Stimulated activated CD4-positive, alpha-beta T cell treated with anti-CD3 and anti-CD28 coated beads, Interleukin-4, amount 100 ng/mL, for 24 hours (primary cell): ENCODE measurements around the gene LIMA1.
"Not testable (repeated sequence)": the region's sequence is repeated elsewhere in the genome, so short reads cannot be mapped to it uniquely, and the experiment has no call there.

Experiments
- DNase-seq: peaks from one replicate; pipeline ENCODE4 v3.0.0-alpha.2; 2020

LIMA1 gene

DNA sequence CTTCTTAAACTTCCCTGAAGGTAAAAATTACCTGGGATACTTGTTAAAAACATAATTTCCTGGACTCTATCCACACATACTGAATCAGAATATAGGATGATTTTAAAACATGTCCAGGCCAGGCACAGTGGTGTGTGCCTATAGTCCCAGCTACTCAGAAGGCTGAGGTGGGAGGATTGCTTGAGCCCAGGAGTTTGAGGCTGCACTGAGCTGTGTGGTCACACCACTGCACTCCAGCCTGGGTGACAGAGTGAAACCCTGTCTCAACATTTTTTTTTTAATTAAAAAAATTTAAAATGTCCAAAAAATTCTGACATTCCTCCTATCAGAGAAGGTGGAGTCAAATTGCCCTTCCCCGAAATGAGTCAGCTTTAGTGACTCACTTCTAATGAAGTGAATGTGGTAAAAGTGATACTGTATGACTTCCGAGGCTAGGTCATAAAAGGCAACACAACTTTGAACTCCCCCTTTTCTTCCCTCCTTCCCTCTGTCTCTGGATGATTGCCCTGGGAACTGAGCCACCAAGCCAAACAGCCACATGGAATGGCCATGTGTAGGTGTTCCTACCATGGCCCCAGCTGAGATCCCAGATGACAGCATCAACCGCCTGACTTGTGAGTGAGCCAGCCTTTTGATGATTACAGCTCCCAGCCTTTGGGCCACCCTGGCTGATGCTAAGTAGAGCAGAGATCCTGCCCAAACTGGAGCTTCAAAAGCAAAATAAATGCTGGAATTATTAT, 36.3 kb downstream of the LIMA1 start:
- DNase-seq = peak; percentile 48

DNA sequence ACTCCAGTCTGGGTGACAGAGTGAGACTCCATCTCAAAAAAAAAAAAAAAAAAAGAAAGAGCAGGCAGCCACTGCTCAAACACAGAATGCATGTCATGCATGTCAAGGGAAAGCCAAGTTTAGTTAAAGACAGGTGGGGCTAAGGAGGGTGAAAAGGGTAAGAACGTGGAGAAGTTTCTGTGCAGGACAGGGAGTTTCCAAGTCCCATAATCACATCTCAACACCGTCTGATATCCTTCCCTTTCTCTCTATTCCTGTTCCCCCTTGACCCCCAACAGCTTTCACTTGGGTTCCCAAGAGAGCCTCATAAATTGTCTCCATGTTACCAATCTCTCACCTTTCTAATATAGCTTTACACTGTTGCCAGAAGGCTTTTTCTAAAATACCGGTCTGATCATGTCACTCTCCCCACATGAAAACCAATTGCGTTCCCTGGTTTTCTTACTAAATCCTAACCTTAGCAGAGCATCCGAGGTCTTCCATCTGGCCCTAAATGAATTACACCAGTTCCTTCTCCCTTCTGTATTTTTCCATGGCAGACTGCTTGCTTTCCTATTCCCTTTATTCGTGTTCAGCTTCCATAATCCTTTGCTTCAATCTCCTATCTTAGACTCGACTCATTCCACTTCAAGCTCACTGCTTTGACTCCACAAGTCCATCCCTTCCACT, 37.0 kb downstream of the LIMA1 start:
- DNase-seq = no peak

DNA sequence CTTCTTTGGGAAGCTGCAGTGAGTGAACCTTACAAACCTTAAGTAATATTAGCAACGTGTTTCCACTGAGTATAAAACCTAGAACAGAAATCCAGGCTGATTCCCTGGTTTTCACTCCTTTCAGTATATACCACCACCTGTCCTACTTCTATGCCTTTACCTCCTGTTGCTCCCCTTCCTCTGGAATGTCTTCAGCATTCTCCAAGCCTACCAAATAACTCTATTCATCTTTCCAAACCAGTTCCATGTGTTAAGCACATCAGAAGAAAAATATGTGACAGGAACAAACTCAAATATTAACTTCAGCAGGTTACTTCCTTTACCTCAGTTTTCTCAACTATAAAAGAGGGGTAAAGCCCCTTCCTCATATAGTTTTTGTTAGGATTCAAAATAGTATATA, 39.8 kb downstream of the LIMA1 start:
- no peak for DNase-seq

DNA sequence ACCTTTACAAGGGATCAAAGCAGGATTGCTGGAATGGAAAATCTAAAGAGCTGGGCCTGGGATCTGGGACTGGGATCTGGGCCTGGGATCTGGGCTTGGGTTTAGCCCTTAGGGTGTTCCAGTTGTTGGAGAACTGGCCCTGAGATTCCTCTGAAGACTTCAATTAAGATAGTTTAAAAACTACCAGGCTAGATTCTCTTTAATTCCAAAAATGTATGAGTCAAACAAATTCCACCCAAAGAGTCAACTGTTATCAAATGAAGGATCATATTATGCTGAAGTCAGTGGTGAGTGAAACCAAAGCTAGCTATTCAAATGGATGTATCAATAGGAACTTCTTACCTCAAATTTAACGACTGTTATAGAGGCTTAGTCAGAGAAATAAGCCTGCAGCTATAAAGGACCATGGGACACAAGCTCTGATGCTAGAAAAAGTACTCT, 40.5 kb downstream of the LIMA1 start:
- no peak for DNase-seq

DNA sequence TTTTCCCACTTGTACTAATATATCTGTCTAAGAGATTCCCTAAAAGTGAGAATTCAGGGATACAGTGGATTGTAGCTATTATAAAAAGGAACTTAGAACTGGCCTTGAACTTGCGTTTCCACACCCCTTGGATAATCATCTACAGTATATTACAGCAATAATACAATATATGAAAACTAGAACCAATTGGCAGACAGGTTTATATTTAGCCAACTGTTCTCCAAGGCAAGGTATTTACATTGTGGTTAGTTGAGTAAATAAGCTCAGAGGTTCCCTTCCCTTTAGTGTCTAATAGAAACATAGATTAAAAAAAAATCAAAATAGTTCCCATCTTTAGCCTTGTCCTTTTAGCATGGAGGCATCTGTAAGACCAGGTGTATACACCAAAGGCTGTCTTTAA, 42.1 kb downstream of the LIMA1 start:
- DNase-seq = no peak

DNA sequence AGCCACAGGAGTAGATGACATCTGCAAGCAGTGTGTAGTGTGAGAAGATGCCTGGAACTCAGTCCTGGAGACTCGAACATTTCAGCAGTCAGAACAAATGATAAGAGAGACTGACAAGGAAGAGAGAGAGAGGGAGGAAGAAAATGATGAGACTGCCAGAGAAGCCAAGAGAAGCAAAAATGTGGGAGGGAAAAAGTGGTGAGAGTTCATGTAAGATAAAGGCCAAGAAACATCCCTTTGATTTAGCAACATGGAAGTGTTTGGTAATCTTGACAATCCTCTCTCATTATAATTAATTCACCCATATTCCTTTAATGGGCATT, 42.6 kb downstream of the LIMA1 start:
- no peak for DNase-seq

DNA sequence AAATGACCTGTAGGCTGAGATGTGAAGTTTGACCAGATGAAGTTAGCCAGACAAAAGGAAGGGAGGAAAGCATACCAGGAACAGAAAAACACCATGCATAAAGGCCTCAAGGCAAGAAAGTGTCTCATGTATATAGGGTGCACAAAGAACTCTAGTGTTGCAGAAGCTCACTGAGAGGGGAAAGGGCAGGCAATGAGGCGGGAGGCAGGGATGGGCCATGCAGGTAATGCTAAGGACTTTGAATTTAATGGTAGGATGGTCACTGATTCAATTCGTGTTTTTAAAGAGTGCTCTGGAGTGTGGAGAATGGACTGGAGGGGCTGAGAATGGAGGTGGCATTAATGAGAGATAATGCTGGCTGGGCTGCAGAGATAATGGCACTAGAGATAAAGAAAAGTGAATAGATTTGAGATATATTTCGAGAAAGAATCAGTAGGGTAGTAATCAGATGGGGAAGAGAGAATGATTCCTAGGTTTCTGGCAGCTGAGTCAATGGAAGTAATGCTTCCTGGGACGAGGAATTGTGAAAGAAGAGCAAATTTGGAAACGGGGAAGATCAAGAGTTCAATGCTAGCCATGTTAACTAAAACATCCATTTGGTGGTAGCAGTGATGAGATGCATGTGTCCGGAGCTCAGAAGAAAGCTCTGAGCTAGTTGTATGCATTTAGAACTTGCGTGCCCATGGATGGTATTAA, 43.1 kb downstream of the LIMA1 start:
- no peak for DNase-seq

DNA sequence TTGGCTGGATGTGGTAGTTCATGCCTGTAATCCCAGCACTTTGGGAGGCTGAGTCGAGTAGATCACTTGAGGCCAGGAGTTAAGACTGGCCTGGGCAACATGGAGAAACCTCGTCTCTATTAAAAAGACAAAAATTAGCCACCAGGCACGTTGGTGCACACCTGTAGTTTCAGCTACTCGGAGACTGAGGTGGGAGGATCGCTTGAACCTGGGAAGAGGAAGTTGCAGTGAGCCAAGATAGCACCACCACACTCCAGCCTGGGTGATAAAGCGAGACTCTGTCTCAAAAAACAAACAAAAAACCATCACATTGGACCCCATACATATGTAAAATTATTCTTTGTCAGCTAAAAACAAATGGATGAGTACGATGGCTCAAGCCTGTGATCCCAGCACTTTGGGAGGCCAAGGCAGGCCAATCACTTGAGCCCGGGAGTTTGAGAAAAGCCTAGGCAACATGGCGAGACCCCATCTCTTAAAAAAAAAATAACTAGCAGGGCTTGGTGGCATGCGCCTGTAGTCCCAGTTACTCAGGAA, 43.9 kb downstream of the LIMA1 start:
- DNase-seq = no peak

DNA sequence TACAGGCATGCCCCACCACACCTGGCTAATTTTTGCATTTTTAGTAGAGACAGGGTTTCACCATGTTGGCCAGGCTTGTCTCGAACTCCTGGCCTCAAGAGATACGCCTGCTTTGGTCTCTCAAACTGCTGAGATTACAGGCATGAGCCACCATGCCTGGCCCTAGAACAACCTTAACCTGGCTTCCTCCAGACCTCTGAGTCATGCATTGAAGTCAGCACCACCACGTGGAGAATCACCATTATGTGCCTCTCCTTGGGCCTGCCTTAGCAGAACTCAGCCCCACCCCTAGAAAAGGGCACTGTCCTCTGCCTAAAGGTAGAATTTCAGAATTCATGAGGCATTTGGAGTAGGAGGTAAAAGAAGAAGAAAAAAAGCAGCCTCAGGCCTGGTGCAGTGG, 49.0 kb downstream of the LIMA1 start:
- DNase-seq = peak; percentile 13

DNA sequence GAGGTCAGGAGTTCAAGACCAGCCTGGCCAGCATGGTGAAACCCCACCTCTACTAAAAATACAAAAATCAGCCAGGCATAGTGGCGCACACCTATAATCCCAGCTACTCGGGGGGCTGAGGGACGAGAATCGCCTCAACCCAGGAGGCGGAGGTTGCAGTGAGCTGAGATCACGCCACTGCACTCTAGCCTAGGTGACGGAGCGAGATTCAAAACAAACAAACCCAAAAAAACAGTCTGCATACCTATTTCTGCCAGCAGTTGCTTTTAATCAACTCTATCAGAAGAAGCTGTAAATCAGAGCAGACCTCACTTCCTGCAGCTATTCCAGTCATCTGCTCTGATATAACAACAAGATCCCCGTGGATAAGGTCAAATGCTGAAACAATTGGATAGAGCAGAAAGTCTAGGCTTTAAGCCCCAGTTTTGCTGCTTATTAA, 50.5 kb downstream of the LIMA1 start:
- no peak for DNase-seq

DNA sequence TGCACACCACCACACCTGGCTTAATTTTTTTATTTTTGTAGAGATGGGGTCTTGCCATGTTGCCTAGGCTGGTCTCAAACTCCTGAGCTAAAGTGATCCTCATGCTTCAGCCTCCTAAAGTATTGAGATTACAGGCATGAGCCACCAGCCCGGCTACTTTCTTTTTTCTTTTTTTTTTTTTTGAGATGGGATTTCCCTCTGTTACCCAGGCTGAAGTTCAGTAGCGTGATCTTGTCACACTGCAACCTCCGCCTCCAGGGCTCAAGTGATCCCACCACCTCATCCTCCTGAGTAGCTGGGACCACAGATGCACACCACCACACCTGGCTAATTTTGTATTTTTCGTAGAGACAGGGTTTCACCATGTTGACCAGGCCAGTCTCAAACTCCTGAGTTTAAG, 51.1 kb downstream of the LIMA1 start:
- DNase-seq = no peak

DNA sequence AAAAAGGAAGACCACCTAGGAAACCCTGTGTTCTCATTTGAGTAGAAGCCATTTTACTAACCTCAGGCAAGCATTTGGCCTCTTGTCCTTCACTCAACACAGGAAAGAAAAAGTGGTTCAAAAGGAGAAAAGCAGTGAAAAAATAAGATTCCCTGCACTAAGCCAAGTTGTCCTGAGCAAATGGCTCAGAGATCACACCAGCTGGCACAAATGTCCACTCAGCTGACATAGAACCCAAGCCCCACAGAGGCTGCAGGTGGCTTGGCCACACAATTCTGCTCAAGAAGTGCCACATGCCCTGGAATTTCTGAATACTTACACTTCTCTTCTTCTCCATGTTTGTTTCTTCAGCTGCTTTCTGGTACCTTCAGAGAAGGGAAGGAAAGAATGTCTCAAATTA, 52.0 kb downstream of the LIMA1 start:
- no peak for DNase-seq

DNA sequence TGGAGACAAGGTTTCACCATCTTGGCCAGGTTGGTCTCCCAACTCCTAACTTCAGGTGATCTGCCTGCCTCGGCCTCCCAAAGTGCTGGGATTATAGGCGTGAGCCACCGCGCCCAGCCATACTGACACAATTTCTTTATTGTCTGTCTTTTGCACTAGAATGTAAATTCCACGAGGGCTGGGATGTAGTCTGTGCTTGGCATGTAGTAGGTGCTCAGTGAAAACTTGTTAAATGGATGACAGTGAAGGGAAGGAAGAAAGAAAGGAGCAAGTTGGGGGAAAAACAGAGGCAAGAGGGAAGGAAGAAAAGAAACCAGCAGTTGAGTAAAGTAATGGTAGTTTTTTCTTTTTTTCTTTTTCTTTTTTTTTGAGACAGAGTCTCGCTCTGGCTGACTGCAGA, 53.1 kb downstream of the LIMA1 start:
- no peak for DNase-seq

DNA sequence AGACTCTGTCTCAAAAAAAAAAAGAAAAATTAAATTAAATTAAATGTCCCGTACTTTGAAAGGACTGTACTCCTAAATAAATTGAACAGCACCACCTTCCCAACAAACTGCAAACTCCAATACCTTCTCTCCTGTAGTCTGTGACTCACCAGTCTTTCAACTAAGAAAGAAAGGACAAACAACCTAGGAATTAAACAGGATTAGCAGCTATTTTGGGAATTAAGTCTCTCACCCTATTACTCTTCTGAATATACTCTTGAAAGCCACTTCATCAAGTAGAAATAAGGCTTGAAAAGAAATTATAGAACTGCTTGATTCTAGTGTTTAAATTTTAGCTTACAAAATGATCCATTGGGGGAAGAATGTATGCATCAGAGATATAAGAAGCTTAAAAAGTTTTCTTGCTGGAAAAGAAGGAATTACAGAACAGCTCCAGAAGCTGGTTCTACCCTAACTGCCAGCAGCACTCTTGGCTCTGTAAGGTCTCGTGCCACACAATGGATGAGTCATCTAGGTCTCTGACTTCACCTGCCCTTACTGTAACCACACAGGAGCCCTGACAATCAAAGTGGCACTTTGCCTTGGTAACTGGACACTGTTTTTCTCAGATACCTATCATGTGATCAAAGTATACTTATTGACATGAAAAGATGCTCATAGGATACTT, 59.2 kb downstream of the LIMA1 start:
- DNase-seq = peak; percentile 47

DNA sequence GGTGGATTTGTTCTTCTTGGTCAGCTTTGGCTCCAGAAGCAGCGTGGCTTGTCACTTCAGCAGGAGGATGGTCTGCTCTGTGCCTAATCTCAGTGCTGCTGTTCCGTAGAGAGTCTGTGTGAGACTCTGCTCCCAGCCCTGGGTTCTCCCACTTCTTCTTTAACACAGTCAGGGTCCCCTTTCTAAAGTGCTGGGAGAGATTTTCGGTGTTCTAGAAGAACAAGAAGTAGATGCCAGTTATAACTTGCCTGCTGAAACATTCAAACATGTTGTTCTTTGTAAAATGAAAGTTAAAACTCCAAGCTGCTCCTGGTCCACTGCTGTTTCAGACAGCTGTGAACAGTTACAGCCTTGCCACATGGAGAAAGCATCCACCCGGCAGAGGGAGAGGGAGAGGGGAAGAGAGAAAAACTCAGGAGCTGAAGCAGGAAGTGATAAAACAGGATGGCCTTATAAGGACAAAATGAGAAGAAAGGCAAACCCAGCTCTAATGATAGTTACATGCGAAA, 61.0 kb downstream of the LIMA1 start:
- DNase-seq = peak; percentile 25

DNA sequence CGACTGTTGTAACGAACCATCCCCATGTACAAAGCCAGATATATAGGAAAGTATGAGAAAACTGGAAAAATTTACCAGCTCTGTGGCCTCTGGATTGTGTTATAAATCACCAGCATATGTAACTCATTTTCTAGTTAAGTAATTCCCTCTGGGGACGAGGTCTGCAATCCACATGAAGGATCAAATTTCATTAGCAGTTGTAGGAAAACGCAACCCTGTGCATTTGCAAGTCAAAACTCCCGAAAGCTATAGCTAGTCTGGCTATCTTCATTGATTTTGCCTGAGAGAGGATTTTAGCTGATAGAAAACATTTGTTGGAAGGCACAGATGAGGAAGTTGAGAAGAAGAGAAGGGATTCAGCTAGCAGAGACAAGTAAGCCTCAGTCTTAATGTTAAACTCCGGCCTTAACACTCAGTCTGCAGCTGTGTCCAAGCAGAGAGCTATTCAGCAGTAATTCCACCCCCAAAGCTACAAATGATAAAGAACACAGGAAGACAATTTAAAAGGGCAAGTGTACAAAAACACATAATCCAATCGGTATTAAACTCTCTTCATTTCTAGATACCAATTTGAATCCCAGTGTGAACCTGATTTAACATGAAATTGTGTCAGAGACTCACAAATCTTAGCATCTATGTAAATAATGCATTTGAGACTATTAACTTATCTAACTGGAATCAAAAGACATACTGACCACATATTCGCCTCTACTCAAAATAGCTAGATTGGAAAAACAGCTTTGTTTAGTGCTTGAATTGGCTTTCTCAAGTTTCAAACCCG, 61.9 kb downstream of the LIMA1 start:
- DNase-seq = no peak

DNA sequence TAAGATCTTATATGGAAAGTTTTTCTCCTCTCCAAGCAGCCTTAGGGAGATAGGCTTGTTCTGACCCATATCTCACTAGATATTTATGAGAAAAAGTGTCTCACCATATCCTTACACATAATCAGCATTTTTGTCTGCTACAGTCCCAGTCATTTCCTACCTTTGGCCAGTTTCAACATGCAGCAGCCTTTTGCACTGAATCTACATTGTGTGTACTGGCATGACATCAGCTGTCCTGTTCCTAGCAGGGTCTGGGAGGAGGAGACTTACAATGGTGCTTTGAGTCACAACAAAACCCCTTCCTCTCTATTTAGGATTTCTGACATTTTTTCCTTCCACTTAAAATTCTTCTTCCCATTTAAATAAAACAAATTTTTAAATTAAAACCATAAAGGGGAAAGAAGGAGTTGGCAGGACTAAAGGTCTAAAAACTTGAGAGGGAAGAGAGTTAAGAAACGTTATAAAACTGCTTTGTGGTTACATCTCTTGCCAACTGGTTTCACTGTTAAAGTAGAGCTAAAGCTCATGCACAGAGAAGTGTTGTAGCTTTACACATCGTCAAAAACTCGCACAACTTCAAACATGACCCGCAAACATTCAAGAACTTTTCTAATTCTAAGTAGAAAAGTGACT, 62.8 kb downstream of the LIMA1 start:
- DNase-seq = peak; percentile 52

DNA sequence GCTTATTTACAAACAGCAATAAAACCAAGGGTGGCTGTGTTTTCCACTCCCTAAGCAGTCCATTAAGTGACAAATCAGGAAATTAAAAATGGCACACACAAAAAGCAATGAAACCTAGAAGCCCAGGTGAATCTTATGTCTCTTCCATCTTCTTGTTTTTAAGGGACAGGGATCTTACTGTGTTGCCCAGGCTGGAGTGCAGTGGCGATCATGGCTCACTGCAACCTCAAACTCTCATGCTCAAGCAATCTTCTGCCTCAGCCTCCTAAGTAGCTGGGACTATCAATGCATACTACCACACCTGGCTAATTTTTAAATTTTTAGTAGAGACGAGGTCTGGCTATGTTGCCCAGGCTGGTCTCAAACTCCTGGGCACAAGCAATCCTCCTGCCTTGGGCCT, 63.8 kb downstream of the LIMA1 start:
- no peak for DNase-seq

DNA sequence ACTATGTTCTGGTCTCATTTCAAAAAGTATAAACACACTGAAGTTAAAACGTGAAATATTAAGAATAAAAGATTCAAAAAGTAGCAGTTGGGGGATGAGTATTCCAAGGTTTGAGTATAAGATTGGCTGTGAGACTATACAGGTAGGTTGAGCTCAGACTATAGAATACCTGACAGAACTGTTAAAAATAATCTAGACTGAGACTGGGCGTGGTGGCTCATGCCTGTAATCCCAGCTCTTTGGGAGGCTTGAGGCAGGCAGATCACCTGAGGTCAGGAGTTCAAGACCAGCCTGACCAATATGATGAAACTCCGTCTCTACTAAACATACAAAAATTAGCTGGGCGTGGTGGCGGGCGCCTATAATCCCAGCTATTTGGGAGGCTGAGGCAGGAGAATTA, 64.3 kb downstream of the LIMA1 start:
- not testable (repeated sequence) for DNase-seq

DNA sequence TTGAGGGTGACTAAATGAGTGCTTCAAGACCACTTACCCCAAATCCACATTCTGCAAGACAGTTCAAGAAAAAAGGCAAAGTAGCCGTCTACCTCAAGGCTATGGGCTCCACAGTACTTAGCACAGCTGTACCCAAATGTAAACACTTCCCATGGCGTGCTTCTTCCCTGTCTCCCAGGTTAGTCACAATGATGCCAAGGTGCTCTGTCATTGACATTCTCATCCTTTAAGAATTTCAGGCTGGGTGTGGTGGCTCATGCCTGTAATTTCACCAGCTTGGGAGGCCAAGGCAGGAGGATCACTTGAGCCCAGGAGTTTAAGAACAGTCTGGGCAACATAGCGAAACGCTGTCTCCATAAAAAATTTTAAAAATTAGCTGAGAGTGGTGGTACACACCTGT, 64.9 kb downstream of the LIMA1 start:
- DNase-seq = no peak

DNA sequence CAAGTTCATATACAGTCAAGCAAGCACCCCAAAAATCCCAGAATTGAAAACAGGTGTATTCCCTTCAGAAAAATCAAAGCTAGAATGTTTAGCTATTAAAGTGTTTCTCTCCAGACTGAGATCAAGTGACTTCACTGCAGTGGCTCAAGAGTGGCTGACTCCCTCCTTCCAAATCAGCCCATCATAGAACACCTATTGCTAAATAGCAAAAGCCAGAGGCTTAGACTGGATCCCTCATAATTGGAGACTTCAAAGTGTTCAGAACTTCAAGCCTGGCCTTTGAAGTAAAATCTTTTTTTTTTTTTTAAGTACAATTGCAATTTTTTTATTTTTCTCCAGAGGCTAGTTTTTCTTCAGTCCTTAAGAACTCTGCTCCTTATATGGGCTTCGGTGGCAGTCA, 66.1 kb downstream of the LIMA1 start:
- DNase-seq = no peak

DNA sequence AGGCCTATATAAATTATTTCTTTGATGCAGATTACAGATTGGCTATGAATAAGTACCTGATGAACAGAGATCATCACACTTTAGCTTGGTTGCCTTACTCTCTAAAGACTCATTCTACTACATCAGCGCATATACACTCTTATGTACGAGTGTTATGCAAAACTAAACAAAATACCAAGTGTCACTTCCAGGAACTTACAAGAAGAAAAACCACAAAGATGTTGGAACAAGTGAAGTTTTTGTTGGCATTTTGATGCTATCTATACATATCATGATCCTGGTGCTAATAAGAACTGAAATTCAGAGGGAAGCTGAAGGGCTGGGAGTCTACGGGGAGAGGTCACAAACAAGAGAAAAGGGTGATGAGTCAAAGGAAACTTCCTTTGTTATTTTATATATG, 68.3 kb downstream of the LIMA1 start:
- DNase-seq = no peak
